OCI-M2 (cell line): ENCODE measurements around the gene ZNF578.
"Not testable (repeated sequence)": the region's sequence is repeated elsewhere in the genome, so short reads cannot be mapped to it uniquely, and the experiment has no call there.

Experiments used
- DNase-seq: peaks from one replicate; lab custom pipeline; 2025; ENCODE audit not compliant: unreplicated experiment; lab: John Stamatoyannopoulos, UW

Gene ZNF578

DNA sequence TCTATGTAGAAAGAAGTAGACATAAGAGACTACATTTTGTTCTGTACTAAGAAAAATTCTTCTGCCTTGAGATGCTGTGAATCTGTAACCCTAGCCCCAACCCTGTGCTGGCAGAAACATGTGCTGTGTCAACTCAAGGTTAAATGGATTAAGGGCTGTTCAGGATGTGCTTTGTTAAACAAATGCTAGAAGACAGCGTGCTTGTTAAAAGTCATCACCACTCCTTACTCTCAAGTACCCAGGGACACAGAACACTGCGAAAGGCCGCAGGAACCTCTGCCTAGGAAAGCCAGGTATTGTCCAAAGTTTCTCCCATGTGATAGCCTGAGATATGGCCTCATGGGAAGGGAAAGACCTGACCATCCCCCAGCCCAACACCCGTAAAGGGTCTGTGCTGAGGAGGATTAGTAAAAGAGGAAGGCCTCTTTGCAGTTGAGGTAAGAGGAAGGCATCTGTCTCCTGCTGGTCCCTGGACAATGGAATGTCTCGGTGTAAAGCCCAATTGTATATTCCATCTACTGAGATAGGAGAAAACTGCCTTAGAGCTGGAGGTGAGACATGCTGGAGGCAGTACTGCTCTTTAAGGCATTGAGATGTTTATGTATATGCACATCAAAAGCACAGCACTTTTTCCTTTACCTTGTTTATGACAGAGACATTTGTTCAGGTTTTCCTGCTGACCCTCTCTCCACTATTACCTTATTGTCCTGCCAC, 105.5 kb downstream of the ZNF578 start:
- DNase-seq, result not testable (repeated sequence)

DNA sequence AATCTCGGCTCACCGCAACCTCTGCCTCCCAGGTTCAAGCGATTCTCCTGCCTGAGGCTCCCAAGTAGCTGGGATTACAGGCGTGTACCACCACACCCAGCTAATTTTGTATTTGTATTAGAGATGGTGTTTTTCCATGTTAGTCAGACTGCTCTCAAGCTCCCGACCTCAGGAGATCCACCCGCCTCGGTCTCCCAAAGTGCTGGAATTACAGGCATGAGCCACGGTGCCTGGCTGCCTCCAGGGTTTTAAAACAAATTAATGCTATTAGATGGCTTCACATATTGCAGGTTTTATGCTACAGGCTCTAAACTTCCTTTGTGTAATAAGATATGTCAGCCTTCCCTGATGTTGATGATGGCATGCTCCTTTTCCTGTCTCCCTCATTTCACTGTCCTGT, 108.3 kb downstream of the ZNF578 start:
- DNase-seq, result not testable (repeated sequence)
